HG03196 (cell line): Measurements from ENCODE around the gene SOD3.
A peak's percentile ranks its signal among the peaks of the same experiment; 100 is the strongest.

ENCODE experiments used
- ATAC-seq: cut with Tn5 transposase; IDR thresholded peaks from one replicate; pipeline ENCODE4 v1.9.1; 2021; ENCODE audit not compliant: unreplicated experiment

SOD3 gene, protein sequence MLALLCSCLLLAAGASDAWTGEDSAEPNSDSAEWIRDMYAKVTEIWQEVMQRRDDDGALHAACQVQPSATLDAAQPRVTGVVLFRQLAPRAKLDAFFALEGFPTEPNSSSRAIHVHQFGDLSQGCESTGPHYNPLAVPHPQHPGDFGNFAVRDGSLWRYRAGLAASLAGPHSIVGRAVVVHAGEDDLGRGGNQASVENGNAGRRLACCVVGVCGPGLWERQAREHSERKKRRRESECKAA

DNA sequence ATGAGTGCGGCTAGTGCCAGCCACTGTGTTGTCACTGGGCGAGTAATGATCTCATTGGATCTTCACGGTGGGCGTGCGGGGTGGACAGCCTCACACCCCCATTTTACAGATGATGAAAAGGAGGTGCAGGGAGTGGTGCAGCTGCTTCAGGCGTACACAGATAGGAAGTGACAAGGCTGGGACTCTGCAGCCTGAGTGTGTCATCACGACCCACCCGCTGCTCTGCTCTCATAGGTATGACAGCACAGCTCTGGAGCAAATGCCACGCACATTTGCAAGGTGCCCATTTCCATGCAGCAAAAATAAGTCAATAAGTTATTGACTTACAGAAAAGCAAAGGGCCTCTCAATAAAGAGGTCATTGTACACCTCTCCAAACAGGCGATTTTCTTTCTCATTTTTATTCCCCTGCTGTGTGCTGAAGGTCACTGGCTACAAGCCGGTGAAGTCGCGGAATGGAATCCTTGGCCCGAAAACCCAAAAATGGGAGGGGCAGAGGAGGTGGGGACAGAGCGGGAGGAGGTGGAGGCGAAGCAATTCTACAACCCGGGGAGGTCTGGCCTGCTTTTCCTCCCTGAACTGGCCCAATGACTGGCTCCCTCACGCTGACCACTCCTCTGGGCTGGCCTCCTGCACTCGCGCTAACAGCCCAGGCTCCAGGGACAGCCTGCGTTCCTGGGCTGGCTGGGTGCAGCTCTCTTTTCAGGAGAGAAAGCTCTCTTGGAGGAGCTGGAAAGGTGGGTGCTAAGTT is at the start of gene SOD3:
Gene SOD3 (plus strand): TSS at position 658 of the 750 bp plus-strand sequence. CDS start 3,949 bp downstream, outside the sequence.
- no peak for ATAC-seq

DNA sequence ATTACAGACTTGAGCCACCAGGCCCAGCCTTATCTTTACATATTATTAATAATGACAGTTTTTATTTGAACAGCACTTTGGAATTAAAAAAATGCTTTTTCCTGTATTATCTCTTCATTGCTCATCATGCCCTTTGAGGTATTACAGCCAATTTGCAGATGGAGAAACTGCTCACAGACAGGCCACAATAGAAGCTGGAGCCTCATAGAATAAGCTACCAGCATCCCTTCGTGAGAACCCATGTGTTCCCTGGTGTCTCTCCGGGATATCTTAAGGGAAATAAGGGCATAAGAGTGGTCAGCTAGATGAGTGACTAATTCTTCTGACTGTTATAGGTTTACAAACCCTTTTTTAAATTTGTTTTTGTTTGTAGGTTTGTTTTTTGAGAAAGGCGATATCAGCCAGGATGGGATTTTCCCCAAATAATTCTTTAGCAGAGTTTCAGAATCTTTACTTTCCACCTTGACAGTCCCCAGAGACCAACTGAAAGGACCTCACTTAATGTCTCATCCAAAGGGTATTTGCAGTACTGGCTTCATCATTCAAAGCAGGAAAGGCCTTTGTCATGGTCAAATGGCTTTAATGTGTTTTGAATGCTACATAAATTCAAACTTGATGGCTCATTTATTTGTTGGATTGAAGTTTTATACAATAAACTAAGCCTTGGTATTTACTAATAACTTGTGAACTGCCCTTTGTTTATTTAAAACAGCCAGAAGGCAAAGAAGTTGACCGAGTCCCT is 48.0 kb upstream of the SOD3 start:
- ATAC-seq = no peak

DNA sequence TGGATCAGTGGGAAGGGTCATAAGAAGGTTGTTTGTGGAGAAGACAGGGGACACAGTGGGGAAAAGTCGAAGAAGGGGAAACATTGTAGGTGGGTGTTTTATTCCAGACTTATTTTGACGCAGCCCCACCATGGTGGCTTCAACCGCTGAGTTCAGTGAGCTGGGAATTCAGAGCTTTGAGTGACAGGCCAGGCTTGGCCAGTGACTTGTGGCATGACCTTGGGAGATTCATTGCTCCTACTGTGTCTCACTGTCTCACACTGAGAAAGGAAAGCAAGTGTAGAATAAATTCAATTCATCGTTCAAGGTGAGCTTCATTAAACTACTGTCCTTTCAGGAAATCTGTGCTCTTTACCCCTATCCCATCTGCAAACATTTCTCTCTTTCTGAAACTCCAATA is 47.4 kb upstream of the SOD3 start:
- ATAC-seq = no peak

DNA sequence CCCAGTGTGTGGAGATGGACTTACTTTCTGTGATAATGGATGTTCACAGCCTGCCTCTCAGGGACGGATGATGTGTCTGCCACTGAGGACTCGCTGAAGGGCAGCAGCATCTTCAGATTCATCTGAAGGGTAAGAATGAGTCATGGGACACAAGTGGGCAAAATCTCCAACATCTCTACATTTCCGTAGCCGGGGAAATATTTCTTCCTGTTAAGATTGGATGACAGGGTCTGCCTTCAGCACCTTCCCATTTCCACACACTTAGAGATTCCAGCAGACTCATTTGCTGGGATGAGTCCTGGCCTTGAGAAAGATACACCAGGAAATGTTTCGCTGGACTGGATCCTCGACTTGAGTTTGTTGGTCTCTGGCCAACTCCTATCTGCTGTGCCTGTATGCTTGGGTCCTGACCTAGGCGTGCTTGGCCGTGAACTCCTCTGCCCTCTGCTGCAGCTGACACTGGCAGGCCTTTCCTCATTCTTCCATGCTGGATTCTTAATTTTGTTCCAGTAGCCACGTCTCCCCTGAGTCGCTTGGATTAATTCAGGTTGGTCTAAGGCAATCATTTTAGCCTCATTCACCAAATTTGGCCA is 46.5 kb upstream of the SOD3 start:
- ATAC-seq = no peak

DNA sequence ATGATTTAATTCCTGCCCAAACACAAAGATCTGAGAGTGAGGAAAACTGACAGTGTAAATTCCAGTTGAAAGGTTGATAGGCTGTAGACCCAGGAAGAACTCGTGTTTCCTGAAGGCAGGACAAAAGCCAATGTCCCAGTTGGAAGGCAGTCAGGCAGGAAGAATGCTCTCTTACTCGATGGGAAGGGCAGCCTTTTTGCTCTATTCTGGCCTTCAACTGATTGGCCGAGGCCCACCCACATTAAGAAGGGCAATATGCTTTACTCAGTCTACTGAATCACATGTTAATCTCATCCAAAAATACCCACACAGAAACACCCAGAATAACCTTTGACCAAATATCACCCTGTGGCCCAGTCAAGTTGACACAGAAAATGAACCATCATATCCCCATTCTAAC is 45.3 kb upstream of the SOD3 start:
- ATAC-seq = no peak

DNA sequence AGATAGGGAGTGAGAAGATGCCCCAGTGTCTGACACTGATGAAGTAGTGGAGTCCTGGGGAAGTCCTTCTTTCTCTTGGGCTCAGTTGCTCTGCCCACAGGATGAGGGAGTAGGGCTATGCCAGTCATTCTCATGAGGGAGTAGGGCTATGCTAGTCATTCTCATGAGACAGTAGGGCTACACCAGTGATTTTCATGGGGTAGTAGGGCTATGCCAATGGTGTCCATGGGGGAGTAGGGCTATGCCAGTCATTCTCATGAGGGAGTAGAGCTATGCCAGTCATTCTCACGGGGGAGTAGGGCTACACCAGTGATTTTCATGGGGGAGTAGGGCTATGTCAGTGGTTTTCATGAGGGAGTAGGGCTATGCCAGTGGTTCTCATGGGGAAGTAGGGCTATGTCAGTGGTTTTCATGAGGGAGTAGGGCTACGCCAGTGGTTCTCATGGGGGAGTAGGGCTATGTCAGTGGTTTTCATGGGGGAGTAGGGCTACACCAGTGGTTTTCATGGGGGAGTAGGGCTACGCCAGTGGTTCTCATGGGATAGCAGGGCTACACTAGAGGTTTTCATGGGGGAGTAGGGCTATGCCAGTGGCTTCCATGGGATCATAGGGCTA is 43.3 kb upstream of the SOD3 start:
- ATAC-seq = no peak

DNA sequence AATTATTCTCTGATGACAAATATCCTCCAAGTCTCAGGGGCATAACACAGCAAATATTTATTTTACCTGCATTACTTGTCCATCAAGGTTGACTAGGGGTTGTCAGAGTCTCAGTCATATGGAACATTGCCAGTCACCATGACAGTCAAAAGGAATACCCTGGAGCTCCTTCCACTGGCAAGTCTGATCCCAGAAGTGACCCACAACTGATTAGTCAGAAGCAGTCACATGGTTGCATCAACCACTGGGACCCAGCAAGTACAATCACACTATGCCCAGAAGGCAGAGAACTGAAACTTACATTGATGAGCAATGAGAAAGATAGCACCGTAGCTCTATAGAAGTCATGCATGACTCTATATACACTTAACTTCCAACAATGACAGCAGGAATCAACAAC is 41.9 kb upstream of the SOD3 start:
- ATAC-seq = no peak

DNA sequence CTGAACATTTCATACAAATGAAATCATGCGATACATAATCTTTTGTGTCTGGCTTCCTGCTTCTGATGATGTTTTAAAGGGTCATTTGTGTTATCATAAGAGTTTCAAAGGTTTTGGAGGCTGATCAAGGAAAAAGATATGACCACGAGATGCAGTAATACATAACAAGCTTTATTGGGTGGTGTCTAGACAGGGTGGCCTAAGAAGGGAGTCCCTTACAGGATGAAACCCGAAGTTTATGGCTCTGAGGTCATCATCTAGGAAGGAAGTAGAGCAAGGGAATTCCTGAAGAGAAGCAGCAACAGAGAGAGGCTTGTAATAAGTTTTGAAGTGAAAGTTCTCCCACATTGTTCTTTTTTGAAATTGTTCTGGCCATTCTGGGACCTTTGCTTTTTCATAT is 40.8 kb upstream of the SOD3 start:
- no peak for ATAC-seq

DNA sequence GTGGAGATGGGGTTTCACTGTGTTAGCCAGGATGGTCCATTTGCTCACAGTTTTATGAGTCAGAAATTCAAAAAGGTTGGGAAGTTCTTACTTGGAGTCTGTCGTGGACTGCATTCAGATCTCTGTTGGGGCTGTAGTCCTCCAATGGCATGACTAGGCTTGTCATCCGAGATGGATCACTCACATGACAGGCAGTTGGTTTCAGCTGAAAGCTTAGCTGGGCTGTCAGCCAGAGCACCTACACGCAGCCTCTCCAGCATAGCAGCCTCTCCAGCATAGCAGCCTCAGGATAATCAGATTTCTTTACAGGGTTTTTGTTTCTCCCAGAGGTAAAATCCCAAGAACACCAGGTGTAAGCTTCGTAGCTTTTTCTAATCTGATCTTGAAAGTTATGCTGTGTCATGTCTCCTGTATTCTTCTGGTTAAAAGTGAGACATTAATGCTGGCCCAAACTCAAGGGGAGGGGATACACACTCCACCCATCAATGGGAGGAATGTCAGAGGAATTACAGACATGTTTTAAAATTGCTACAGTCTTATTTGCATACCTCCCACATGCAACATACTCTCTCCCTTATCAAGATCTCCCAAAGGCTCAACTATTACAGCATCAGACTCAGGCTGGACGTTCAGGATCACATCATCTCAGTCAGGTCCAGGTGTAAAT is 31.6 kb upstream of the SOD3 start:
- no peak for ATAC-seq

DNA sequence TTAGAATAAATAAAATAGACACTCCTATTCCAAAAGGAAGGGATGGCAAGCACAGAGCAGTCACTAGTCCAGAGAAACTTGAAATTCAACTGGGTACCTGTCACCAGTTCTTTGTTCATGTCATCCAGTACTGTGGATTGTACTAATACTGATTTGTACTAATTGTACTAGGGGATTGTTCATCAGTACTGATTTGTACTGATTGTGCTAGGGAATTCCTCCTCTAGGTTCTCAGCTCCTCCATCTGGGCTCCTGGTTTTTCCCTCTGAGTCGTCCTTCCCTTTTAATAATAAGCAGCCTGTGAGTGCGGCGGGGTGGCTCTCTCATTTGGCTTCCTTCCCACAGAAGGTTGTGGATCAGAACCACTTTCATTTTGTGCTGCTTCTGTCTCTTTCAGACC is 31.0 kb upstream of the SOD3 start:
- ATAC-seq = no peak

DNA sequence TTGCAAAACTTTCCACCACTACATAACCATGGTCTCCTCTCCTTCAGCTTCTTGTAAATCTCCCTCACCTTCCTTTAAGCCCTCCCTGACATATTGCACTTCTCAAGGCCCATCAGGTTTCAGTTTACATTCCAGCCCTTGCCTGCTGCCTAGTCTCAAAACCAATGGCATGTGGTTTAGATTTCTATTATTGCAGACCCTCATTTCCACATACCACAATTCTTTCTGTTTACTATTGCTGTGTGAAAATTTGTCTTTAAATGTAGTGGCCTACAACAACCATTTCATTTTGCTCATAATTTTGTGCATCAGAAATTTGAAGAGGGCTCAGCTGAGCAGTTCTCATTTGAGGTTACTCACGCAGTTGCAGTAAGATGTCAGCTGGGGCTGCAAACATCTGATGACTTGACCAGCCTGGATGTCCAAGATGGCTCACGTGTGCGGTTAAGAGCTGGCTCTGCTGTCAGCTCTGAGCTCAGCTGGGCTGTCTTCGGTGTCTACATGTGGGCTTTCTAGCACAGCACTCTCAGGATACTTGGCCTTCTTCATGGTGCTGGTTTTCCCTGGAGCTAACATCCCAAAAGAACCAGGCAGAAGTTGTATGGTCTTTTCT is 29.9 kb upstream of the SOD3 start:
- no peak for ATAC-seq

DNA sequence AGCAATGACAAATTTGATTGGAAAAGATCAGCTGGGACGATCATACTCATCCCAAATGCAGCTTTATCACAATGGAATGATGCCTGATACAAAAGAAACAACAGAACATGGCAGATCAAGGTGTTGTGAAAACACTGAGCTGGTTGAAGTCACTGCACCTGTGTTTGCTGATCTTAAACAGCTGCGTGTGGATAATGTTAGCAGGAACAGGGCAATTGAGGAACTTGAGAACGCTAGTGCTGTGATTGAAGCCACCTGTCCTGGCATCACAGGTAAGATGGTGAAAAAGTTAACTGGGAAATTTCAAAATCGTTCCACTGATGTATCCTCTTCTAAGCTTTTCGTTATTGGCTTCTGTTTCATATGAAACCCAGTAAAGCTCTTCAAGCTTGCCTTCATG is 27.4 kb upstream of the SOD3 start:
- ATAC-seq = no peak

DNA sequence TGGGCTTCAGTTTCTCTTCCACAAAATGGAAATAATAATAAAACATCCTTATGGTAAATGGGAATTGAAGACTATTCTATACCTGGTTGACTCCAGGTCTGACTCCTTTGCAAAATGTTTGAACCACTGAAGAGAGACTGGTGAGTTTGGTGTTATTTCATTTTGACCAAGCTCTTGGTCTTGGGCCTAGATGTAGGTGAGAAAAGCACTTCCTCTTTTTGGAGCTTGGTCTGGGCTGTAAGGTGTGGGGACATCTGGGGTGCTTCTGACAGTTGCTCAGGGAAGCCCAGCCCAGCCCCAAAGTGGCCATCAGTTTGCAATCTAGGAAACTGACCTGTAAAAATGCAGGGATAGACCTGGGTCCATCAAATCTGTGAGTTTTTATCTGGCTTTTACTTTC is 26.8 kb upstream of the SOD3 start:
- peak; percentile 75 for ATAC-seq

DNA sequence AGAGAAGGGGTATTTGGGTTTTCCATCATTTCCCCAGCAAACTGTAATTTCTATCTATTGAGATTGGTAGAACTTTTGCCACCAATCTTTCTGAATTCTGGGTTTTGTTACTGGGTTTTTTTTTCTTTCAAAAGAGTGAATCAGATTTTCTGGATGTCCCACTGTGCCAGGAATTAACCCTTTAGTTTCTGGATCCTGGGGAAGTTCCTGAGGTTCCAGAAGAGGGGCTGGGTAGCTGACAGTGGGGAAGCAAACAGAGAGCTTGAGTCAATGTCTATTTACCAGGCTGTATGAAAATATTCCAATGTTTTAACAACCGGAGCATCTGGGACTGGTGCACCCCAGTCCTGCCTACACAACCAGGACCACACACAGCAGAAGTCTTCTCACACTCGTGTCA is 25.8 kb upstream of the SOD3 start:
- ATAC-seq = no peak

DNA sequence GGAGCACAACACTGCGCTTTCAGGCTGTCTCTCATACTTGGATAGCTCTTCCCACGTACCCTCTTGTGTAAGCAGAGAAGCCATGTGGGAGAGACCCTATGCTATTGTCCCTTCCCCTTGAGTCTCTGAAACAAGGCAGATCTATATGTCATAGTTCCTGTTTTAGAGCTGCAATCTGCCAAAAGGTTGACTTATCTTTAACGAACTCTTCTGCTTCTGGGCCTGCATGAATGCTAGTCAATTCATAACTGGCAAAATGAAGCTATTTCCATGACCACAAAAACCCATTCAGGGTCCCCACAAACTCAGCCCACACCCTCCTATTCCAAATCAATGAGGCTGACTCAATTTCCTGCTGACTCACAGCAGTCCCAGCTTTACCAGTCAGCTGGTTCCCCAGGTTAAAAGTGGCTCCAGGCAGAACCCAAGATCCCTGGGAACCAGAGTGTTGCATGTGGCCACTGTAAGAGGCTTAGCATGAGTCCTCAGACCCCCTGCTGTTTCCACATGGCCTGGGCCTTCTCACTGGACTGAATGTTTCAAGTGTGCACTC is 25.3 kb upstream of the SOD3 start:
- ATAC-seq = peak; percentile 70

DNA sequence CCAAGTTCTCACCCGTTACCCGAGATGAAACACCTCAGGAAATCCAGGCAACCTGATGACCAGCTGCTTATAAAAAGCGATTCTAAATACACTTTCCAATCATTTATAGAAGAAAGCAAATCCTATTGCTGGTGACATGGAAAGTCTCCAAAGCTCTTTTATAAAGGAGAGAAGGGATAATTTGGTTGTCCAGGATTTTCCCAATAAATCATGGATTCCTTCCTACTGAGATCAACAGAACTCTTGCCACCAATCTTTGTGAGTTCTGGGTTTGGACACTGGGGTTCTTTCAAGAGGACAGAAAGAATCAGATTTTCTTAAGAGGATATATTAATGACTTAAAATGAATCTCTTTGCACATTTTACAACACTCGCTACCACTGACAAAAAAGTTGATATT is 24.7 kb upstream of the SOD3 start:
- no peak for ATAC-seq

DNA sequence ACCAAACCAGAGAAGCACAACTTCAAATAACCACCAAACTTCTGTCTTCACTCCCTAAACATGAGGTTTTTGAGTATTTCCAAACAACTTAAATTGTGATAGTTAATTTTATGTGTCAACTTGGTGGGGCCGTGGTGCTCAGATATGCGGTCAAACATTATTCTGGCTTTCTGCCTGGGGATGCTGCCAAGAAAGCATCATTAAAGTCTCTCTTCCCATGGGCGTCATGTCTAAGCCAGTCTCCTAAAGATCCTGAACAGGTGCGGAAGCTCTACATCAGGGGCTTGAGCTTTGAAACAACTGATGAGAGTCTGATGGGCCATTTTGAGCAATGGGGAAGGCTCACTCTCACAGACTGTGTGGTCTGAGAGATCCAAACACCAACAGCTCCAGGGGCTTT is 24.1 kb upstream of the SOD3 start:
- no peak for ATAC-seq

DNA sequence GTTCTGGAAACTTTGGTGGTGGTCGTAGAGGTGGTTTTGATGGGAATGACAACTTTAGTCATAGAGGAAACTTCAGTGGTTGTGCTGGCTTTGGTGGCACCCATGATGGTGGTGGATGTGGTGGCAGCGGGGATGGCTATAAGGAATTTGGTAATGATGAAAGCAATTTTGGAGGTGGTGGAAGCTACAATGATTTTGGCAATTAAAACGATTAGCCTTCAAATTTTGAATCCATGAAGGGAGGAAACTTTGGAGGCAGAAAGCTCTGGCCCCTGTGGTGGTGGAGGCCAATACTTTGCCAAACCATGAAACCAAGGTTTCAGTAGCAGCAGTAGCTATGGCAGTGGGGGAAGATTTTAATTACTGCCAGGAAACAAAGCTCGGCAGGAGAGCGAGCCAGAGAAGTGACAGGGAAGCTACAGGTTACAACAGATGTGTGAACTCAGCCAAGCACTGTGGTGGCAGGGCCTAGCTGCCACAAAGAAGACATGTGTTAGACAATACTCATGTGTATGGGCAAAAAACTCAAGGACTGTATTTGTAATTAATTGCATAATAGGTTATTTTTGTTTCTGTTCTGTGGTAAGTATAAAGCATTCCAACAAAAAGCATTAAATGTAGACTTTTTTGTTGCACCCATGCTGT is 23.2 kb upstream of the SOD3 start:
- no peak for ATAC-seq

DNA sequence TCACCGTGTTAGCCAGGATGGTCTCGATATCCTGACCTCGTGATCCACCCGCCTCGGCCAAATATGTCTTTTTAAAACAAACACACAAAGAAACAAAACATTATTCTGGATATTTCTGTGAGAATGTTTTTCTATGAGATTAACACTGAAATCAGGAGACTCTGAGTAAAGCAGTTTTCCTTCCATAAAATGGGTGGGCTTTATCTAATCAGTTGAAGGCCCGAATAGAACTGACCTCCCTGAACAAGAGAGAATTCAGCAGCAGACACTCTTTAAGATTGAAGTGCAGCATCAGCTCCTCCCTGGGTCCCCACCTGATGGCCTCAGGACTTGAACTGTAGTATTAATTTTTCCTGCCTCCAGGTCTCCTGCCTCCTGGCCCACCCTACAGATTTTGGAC is 22.4 kb upstream of the SOD3 start:
- no peak for ATAC-seq

DNA sequence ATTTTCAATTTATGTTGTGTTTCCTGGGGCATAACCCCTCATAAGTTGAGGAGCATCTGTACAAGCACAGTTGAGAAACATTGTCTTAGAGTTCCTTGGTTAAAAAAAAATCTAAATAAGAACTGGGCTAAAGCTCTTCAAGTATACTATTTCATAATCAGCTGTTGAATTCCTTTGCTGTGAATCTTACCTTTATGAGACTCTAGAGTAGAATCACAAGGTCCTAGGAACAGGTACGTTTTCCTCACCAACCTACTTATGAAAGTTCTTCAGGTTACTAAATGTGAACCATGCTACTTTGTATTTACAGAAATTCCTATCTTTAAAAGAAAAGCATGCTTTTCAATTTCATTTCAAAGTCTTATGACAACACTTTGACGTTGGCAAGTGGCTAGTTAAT is 20.9 kb upstream of the SOD3 start:
- no peak for ATAC-seq
